ENCODE data around the gene TMEM181. TPM values are rescaled to one million over a fixed set of nuclear protein-coding genes. Genes with fewer than 3 reads are reported as not detected.

The TMEM181 gene
- total RNA-seq, 2 experiments from 2014 or later = 10.0 to 10.1 TPM

DNA sequence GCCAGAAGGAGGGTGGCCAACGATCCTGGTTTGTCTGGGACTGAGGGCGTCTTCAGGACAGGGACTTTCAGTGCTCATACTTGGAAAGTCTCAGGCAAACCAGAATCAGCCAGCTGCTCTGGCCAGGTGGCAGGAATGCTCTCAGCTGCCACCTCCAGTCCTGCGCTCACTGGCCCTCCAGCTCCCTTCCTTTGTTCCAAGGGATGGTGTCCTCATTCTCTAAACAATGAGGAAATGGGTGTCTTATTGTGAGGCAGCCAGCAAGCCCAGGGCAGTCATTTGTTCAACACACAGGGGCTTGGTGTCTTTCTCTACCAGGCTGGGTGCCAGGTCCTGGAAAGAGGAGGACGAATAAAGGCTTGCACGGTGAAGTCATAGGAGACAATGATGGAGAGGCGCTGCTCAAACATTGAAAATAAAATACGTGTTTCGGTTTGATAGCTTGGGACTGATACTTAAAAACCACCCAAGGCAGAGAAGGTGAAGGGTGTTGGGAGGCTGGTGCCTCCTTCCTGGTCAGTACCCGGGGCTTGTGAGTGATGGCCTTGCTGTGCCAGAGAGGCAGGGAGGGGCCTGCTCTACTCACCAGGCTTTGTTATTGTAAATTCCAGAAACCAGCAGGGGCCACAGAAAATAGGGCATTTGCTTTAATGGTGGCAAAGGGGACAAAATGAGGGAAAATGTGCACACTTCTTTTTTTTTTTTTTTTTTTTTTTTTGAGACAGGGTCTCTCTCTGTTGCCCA is 11.3 kb upstream of the TMEM181 start:
- ATAC-seq = no peak
- Mint-ChIP-seq H3K27me3 (no peaks in the 10 kb centered on the region), H3K4me3 (no peak overlapping the region), H3K9me3 (no peaks in the 10 kb centered on the region), H3K36me3 (ENCODE audit: low read depth) (no peaks in the 10 kb centered on the region), H3K27ac (no peak overlapping the region), H3K4me1 (ENCODE audit: low read depth) (no peaks in the 10 kb centered on the region)
- TF ChIP-seq, protein P1, sequence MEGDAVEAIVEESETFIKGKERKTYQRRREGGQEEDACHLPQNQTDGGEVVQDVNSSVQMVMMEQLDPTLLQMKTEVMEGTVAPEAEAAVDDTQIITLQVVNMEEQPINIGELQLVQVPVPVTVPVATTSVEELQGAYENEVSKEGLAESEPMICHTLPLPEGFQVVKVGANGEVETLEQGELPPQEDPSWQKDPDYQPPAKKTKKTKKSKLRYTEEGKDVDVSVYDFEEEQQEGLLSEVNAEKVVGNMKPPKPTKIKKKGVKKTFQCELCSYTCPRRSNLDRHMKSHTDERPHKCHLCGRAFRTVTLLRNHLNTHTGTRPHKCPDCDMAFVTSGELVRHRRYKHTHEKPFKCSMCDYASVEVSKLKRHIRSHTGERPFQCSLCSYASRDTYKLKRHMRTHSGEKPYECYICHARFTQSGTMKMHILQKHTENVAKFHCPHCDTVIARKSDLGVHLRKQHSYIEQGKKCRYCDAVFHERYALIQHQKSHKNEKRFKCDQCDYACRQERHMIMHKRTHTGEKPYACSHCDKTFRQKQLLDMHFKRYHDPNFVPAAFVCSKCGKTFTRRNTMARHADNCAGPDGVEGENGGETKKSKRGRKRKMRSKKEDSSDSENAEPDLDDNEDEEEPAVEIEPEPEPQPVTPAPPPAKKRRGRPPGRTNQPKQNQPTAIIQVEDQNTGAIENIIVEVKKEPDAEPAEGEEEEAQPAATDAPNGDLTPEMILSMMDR (IDR thresholded peaks at IDR 0.05) = no peak
- intact Hi-C loops (cut with micrococcal nuclease) = no loop called here
- ChIA-PET CTCF (interaction anchor here (0.9 kb wide), 1 partner anchor 8 kb away, joined by 3 read pairs; no protein-coding TSS in a partner anchor), POLR2A (no interaction called here)
- DNase-seq = no peak

DNA sequence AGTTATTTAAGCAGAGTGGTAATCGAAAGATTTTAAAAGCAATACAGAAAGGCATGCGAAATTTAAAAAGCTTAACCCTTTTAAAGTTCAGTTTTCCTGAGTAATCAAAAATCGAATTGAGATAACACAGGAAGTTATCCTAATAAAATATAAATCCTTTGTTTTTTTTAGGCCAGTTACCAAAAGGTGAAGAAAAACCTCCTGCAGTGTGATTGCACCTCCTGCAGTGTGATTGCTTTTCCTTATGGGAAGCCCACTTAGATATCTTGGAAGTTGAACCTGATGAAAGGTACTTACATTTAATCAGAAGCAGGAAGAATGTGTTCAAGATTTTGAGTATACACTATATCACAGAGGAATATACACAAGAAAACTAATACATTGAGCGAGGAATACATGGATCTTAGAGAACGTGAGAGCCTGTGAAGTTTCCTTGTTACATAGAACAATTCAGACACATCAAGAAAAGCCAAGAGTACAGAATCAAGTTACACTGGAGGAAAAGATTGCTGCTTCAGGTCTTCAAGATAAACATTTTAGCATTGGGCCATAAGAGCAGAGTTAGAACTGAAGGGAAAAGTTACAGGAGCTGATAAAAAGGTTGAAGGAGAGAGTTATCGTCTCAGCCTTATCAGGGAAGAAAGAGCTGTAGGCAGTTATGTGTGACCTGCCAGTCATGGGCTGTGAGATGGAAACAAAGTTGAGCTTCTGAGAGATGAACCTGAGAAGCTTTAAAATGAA is 7.7 kb upstream of the TMEM181 start:
- no peak for DNase-seq
- no peak for ATAC-seq
- no peaks in the 10 kb centered on the region for H3K4me1 Mint-ChIP-seq (ENCODE audit: low read depth)
- TF ChIP-seq, protein P1 (IDR thresholded peaks at IDR 0.05) = no peak
- CTCF ChIA-PET = interaction anchor here (0.9 to 1.6 kb wide), 4 partner anchors 12 to 338 kb away, joined by 3 to 8 read pairs (median 4); no protein-coding TSS in a partner anchor
- no peak overlapping the region for H3K4me3 Mint-ChIP-seq
- intact Hi-C loops (cut with micrococcal nuclease) = no loop called here
- H3K9me3 Mint-ChIP-seq = no peaks in the 10 kb centered on the region
- H3K36me3 Mint-ChIP-seq (ENCODE audit: low read depth) = no peaks in the 10 kb centered on the region
- H3K27me3 Mint-ChIP-seq = no peaks in the 10 kb centered on the region
- POLR2A ChIA-PET = no interaction called here
- H3K27ac Mint-ChIP-seq = no peak overlapping the region

DNA sequence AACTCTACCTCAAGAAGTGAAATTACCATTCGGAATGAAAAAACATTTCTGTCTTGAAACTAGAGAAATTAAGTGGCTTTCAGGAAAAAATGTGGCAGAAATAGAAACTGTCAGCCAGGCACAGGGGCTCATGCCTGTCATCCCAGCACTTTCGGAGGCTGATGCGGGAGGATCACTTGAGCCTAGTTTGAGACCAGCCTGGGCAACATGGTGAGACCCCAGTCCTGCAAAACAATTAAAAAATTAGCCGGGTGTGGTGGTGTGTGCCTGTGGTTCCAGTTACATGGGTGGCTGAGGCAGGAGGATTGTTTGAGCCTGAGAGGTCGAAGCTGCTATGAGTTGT is 7.1 kb upstream of the TMEM181 start:
- ATAC-seq (no peak), DNase-seq (no peak)
- intact Hi-C loops (cut with micrococcal nuclease) = no loop called here
- ChIA-PET CTCF (interaction anchor here (0.9 to 1.6 kb wide), 3 partner anchors 11 to 339 kb away, joined by 3 to 8 read pairs (median 5); no protein-coding TSS in a partner anchor), POLR2A (interaction anchor here (0.8 kb wide), 1 partner anchor 332 kb away, joined by 3 read pairs; no protein-coding TSS in a partner anchor)
- H3K4me3 Mint-ChIP-seq = no peak overlapping the region
- H3K36me3 Mint-ChIP-seq (ENCODE audit: low read depth) = no peaks in the 10 kb centered on the region
- no peaks in the 10 kb centered on the region for H3K4me1 Mint-ChIP-seq (ENCODE audit: low read depth)
- TF ChIP-seq, protein P1 (IDR thresholded peaks at IDR 0.05) = no peak
- H3K27ac Mint-ChIP-seq = no peak overlapping the region
- H3K27me3 Mint-ChIP-seq = no peaks in the 10 kb centered on the region
- no peaks in the 10 kb centered on the region for H3K9me3 Mint-ChIP-seq

DNA sequence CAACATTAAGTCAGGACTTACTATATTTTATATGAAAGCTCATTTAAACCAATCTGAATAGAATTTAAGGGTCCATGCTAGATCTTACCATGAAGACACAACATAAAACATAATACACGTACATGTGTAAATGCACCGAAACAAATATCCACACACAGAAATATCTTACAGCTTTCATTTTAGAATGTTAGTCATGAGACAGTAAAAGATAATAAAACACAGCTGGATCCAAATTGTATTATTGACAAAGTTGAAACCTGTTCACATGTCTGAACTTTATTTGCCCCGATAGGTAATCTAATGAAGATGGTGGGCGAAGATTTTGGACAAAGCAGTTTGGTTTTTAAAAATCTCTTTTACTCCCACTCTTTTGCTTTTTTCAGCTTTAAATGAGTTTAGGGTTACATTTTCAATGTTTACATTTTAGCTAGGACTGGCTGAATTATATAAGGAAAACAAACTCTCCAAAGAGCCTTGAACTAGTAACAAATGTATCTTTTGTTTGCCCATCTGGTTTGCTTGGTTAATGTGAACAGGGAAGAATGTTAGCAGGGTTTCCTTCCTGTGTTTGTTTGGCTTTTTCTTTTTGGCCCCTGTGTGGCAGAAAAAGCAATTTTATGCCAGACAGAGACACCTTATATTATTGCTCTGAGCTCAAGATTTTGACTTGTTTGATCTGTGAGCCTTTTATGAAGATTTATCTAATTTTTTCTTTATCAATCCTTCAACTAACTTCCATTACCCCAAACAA is 5.1 kb upstream of the TMEM181 start:
- DNase-seq (no peak), ATAC-seq (no peak)
- Mint-ChIP-seq H3K36me3 (ENCODE audit: low read depth) (no peaks in the 10 kb centered on the region), H3K27me3 (no peaks in the 10 kb centered on the region), H3K4me3 (no peak overlapping the region), H3K27ac (no peak overlapping the region), H3K4me1 (ENCODE audit: low read depth) (peaks cover 7% of the 10 kb centered on the region), H3K9me3 (no peaks in the 10 kb centered on the region)
- TF ChIP-seq, protein P1 (IDR thresholded peaks at IDR 0.05) = no peak
- CTCF ChIA-PET = interaction anchor here (1.1 to 2.1 kb wide), 4 partner anchors 9 to 340 kb away, joined by 3 to 5 read pairs (median 3); no protein-coding TSS in a partner anchor
- intact Hi-C loops (cut with micrococcal nuclease) = no loop called here
- POLR2A ChIA-PET = interaction anchor here (1.8 kb wide), 1 partner anchor 9 kb away, joined by 5 read pairs; no protein-coding TSS in a partner anchor
